ENCODE results near the gene DSCAM.

Gene DSCAM

GRCh38 chr21:40602080-40602479 lies 244.9 kb downstream of the DSCAM start:
- ATAC-seq = no peak

GRCh38 chr21:40595806-40596205 lies 251.2 kb downstream of the DSCAM start:
- no peak for ATAC-seq

- ATAC-seq = no peak
Measured at GRCh38 chr21:40587736-40588346, 259.1 kb downstream of the DSCAM start.

- ATAC-seq = no peak
Measured at GRCh38 chr21:40586575-40586974, 260.4 kb downstream of the DSCAM start.

- ATAC-seq = no peak
Measured at GRCh38 chr21:40577285-40578043, 269.5 kb downstream of the DSCAM start.

GRCh38 chr21:40575976-40576375 lies 271.0 kb downstream of the DSCAM start:
- no peak for ATAC-seq

- no peak for ATAC-seq
Measured at GRCh38 chr21:40569357-40569756, 277.6 kb downstream of the DSCAM start.

GRCh38 chr21:40568807-40569206 lies 278.2 kb downstream of the DSCAM start:
- no peak for ATAC-seq

GRCh38 chr21:40567501-40567900 lies 279.5 kb downstream of the DSCAM start:
- ATAC-seq = no peak

GRCh38 chr21:40566486-40566885 lies 280.5 kb downstream of the DSCAM start:
- ATAC-seq = no peak

GRCh38 chr21:40564318-40564717 lies 282.6 kb downstream of the DSCAM start:
- ATAC-seq = no peak

GRCh38 chr21:40563900-40564299 lies 283.1 kb downstream of the DSCAM start:
- ATAC-seq = no peak

GRCh38 chr21:40562242-40563002 lies 284.5 kb downstream of the DSCAM start:
- no peak for ATAC-seq

GRCh38 chr21:40556442-40556968 lies 290.5 kb downstream of the DSCAM start:
- ATAC-seq = no peak

GRCh38 chr21:40555021-40555528 lies 291.9 kb downstream of the DSCAM start:
- no peak for ATAC-seq

GRCh38 chr21:40553781-40554180 lies 293.2 kb downstream of the DSCAM start:
- ATAC-seq = no peak

- no peak for ATAC-seq
Measured at GRCh38 chr21:40547906-40548513, 298.9 kb downstream of the DSCAM start.

- ATAC-seq = no peak
Measured at GRCh38 chr21:40546647-40547046, 300.3 kb downstream of the DSCAM start.

- no peak for ATAC-seq
Measured at GRCh38 chr21:40540216-40540615, 306.7 kb downstream of the DSCAM start.

GRCh38 chr21:40534886-40535285 lies 312.1 kb downstream of the DSCAM start:
- no peak for ATAC-seq

GRCh38 chr21:40531431-40532110 lies 315.4 kb downstream of the DSCAM start:
- no peak for ATAC-seq

GRCh38 chr21:40531016-40531415 lies 315.9 kb downstream of the DSCAM start:
- no peak for ATAC-seq

All from activated CD4-positive, CD25-positive, alpha-beta regulatory T cell treated with anti-CD3 and anti-CD28 coated beads, Interleukin-2, amount 50 U/mL, for 24 hours (primary cell).